ENCODE data around the gene HLF.

The HLF gene

DNA sequence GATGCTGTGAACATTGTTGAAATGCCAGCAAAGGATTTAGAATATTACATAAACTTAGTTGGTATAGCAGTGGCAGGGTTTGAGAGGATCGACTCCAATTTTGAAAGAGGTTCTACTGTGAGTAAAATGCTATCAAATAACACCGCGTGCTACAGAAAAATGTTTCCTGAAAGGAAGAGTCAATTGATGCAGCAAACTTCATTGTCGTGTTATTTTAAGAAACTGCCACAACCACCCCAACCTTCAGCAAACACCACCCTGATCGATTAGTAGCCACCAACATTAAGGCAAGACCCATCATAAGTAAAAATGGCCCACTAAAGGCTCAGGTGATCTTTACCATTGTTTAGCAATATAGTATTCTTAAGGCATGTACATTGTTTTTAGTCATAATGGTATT lies 27.3 kb downstream of the HLF start:
- DNase-seq = no peak

DNA sequence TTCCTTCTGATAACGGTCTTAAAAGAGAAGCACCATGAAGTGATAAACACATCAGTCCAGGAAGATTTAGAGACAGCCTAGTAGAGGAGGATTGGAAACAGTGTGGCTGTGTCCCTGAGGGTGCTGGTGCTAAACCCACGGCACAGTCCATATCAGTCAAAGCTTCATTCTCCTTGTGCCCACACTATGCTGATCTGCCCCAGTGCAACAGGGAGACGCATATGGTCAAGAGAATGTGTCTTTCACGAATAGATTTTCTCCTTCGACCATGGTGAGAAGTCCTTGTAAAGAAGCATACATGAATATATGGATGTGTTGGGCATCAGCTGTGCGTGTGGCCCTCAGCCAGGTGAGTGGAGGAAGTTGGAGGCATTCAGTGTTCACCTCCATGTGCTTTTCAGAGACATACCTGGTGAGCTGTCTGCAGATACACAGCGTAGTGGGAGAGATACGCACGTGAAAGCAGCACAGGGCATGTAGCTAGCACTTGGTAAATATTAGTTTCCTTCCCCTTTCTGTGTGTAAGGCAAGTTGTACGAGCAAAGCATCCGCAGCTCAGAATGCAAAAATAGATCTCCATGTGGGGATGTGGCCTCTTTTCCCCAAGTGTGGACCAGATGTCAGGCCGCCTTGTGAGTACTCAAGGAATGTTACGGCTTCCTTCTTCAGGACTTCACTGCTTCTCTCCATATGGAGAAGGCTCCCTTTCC lies 29.4 kb downstream of the HLF start:
- no peak for DNase-seq

DNA sequence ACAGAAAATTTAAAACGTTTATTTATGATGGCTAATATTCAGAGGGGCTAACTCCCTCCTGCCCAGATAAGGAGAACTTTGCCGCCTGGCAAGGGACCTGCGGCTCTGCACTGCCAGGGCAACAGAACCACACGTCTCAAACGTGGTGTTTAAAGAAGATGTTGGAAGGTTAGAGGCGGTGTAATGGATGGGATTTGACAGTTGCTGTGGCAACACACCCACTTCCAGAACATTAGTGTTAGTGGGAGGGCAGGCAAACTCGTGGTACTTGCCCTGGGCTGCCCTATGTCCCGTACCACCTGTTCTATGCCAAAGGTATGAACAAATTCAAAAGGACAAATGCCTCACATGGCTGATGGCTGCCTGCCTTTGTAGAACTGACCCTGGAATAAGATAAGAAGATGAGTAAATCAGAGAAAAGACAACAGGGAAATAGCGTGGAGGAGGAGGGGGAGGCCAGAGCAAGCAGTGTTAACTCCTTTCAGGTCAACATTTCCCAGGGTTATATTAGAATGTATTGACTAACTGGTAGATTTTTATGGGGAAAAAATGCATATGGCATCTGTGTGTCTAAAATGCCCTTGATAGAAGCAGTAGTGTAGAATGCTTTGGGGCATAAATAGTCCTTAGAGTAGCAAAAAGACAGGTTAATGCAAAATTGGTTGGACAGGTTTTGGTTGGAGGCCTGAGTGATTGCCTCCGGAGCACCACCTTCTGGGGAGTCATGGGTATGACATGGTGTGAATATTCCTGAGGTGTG lies 30.8 kb downstream of the HLF start:
- DNase-seq = peak; percentile 75

DNA sequence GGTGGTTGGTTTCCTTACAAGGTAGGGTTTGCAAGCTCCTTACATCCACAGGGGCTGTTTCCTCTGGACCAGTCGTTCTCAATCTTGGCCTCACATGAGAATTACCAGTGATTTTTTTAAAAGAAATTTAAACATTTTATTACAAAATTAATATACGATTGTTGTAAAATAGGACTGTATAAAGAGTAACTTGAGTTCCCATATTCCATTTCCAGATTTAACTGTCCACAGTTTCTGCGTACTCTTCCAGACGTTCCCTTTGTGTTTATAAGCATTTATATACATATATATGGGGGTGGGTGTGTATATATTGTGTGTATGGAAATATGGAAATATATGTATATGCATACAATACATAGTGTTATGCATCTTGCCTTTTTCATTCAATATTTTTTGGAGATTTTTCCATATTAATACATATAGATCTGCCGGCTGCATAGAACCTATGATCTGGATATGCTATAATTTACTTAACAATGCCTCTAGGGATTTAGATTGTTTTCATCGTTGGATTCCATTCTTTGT lies 31.5 kb downstream of the HLF start:
- no peak for DNase-seq

- no peak for DNase-seq
These were observed 31.9 kb downstream of the HLF start for GRCh38 chr17:55296699-55297098.

GRCh38 chr17:55298111-55298730 lies 33.5 kb downstream of the HLF start:
- DNase-seq = no peak

DNA sequence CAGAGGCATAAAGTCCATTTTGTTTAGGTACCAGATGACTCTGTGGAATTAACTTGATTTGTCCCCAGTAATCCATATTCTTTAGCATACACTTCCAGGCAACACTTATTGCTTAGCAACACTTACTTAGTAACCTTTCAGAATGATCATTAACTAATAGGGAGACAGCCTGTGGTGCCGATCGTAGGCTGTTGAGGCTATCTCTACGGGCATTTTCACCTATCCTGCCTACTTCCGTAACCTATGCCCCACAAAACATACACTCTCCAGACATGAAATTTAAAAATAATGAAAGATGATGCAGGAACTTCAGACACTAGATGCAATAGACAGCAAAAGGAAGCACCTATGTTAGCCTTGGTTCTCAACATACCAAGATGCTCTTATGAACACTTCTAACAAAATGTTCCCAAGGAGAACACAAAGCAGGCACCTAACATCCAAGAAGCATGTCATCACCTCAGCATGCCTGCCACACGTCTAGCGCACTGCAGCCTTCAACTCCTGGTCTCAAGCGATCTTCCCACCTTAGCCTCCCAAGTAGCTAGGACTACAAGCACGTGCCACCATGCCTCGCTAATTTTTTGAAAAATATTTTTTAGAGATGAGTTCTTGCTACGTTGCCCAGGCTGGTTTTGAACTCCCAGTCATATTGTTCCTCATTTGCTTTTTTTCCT lies 34.5 kb downstream of the HLF start:
- DNase-seq = no peak

DNA sequence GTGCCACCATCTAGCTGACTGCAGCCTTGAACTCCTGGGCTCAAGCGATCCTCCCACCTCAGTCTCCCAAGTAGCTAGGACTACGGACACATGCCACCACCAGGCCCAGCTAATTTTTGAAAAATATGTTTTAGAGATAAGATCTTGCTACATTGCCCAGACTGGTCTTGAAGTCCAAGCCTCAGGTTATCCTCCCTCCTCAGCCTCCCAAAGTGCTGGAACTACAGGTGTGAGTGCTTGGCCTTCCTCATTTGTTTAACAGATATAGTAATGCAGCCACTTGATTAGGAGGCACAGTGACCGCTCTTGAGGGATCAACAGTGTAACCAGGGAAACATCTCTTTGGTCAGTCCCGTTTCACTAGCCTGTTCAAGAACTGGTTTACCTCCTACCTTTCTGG lies 35.1 kb downstream of the HLF start:
- no peak for DNase-seq

DNA sequence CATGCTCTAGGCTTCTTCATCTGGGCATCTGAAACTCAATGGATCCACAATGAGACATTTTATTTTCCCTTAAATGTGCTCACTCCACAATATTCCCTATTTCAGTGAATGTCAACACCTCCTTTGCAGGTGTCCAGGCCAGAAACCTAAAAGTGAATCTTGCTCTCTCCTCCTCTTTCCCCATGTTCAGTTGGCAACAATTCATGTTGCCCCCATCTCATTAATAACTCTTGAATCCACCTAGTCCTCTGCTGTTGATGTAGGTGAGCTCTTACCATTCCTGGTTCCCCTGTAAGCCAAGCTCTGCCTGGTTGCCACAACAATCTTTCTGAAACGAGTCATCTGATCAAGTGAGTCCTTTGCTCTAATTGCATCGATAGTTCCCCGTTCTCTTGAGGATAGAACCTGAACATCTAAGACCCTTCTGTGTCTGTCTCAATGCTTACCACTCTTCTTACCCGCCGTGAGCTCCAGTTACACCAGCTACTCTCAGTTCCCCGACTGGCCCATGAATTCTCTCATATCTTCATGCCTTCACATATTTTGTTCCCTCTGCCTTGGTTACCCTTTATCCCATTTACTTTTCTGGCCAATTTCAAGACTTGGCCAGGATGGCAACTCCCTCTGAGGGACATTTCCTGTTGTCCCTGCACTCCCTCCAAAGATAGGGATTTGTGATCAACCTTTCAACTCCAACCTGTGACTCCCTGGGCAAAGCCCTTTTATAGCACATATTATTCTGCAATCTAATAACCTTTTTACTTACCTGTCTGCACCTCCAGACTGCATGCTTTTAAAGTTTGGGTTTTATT lies 35.9 kb downstream of the HLF start:
- no peak for DNase-seq

DNA sequence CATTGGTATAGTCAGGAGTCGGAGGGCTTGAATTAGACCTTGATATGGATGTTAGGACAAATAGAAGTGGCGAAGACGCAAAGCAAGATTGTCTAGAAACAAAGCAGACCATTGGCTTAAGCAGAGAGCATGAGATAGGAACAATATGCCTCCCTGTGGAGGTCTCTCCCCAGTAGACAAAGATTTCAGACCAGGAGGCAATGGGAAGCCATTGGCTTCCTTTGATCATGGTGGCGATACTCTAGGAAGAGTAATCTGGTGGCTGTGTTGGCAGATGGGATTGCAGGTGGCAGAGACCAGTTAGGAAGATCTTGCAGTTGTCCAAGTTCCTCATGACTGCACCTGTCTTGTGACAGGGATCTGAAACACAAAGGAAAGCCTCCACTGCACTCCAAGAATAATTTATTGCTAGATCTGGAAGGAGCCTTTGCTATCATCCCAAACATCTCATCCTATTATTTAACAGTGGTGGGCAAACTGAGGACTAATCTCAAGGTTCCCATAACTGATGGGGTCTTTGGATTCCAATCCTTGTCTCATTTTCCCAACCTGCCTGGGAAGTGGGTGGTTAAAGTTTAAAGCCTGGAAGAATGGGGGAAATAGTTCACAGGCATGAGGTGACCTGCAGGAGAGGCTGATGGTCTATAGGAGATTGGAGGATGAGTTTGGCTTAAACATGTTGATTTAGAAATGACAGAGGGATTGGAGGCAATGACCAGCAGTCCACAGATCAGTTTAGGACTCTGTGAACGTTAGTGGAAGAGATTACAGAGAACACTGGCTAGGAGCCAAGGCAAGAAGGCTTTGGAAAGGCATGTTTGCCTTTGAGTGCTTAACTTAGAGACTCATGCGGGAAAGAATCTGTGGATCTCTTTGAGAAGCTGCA lies 37.0 kb downstream of the HLF start:
- DNase-seq = no peak

DNA sequence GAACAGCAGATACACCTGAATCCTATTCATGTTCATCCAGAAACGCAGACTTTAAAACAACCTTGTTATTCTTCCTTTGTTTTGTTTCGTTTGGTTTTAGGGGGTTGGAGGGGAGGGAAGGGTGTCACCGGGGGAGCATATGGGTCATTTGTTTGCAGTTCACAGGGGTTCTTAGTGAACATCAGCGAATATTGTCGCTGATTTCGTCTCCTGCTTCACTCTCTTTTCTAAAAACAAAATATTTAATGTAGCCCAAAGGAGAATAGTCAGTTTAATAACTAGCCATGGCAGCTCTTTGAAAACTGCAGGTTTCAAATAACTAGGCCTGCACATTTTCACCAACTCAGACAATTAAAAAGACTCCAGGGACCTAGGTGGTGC lies 37.6 kb downstream of the HLF start:
- DNase-seq = no peak

DNA sequence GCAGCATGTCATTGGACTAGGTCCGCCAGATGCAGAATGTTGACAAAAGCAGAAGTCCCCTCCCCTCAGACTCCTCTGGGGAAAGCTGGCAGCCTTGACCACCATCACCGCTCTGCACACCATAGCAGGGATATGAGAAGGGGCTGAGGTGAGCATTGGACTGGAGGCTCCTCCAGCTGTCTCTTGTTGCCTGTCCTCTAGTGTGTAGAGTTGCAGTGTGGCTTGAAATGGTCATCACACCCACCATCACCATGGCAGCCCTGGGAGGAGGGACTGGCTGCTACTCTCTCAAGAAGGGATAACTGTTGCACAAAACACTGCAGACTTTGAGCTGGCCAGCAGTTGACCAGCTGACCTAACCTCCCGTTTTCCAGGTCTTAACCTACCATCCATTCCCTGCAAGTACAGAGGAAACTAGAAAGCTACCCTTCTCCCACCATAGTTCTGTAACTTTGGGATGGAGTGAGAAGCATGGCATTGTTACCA lies 38.3 kb downstream of the HLF start:
- DNase-seq = no peak

DNA sequence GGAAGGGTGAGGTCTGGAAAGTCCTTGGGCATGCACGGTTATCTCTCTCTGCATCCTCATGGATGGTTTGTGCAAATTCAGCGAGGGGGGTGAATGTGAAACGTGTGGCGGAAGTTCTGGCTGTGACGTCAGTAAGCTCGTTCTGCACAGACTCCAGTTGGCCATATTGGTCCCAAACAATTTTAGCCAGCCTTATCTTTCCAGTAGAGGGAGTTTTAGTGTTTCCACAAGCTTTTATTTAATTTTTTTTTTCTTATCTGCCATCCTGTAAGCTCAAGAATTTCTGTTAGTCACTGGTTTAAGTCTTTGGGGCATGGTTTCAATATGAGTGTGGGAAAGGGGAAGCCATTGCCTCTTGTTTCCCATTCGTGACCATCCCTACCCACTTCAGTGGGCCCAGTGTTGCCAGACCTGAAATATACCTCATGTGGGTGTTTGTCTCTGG lies 39.0 kb downstream of the HLF start:
- no peak for DNase-seq

DNA sequence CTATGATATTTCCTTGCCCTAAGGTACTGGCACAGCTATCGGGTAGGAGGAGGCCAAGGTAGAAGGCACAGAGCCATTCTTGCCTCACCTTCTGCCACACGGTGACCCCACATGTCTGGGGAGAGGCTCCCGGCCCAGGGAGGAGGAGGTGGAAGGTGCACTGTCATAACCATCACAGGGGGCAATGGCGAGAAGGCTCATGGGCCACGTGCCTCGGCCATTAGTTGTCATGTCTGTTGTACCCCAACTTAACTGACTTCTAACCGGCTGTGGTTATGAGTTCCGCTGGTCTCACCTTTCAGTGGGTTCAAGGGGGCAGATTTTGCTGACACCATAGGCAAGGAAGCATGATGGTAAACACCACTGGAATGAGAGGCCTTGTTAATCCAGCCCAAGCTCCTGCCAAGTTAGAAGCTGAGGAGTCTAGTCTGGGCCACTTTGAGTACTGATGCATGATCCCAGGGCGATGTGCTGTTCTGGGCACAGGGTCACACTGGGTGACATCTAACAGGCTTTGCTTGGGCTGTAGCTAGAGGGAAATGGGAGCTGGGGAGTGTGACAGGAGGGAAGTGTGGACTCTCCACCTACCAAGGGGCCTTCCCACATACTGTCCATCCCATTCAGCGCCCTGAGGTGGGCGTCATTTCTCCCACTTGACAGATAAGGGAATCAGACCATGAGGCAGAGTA lies 39.6 kb downstream of the HLF start:
- no peak for DNase-seq

DNA sequence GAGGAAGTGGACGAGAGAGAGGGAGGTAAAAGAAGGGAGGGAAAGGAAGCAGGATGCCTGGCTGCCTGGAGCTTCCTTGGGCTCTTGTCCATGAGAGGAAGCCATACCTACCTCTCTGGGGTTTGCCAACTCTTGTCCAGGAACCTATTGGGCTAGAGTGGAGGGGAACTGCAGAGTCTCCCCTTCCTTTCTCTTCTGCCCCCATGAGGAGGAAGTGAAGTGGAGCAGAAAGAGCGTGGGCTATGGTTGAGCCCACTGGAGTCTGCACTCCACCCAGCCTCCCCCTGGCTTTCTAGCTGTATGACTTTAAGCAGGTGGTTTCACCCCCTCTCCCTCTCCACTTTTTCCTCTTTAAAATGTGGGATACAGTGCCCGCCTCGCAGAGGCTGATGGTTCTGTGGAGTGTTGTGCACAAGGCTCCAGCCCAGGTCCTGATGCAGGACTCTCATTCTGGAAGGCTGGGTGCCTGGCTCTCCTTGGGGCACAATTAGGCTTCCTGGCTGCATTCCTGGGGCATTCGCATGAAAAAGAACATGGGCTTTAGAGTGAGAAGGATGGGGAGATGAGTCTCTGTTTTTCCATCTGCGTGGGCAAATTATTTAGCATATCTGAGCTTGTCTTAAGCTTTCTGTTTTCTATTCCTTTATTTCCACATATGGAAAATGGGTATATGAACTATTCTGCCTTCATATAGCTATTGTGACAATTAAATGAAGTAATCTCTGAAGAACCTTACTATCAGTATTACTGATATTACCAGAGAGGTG lies 40.7 kb downstream of the HLF start:
- DNase-seq = no peak

DNA sequence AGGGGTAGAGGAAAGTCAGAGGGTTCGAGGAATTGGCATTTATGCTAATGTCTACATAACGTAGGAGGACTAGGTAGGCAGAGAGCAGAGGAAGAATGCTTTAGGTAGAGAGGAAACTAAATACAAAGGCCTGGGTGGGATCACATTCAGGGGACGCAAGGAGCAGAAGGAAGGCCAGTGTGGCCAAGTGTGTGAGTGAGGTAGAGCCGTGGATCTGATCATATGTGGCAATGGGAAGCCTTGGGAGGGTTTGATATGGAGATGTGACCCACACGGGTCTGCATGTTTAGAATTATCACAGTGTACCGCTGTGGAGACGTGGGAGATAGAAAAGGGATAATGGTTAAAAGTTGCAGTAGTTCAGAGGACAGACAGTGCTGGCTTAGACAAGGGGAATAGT lies 43.1 kb downstream of the HLF start:
- no peak for DNase-seq

- no peak for DNase-seq
These were observed 44.0 kb downstream of the HLF start for GRCh38 chr17:55308613-55309391.

- no peak for DNase-seq
These were observed 47.1 kb downstream of the HLF start for GRCh38 chr17:55311767-55312375.
